Mesendoderm (in vitro differentiated cells): ENCODE results near the gene PYY.

Experiments
- DNase-seq: peaks from one replicate; pipeline ENCODE4 v3.0.0; 2013
- H2AK5ac ChIP-seq: 2 replicates; pipeline ENCODE4 v1.6.1; 2013; ENCODE audit warnings: low read length, inconsistent platforms
- H2BK120ac ChIP-seq: 2 replicates; pipeline ENCODE4 v1.6.1; 2013; ENCODE audit warnings: low read depth, mild to moderate bottlenecking, low read length, moderate library complexity, mixed read lengths
- H2BK15ac ChIP-seq: replicated peaks from 2 replicates; pipeline ENCODE4 v1.6.1; 2013; ENCODE audit warnings: low read depth, mild to moderate bottlenecking, moderate library complexity
- H2BK5ac ChIP-seq: 2 replicates; pipeline ENCODE4 v1.6.1; 2013; ENCODE audit warnings: low read length, inconsistent platforms
- H3K18ac ChIP-seq: 2 replicates; pipeline ENCODE4 v1.6.1; 2013; ENCODE audit warnings: mild to moderate bottlenecking, low read length, mixed read lengths
- H3K23ac ChIP-seq: one replicate; pipeline ENCODE4 v1.6.1; 2013; ENCODE audit warnings: low read length
- H3K27ac ChIP-seq: 2 replicates; pipeline ENCODE4 v1.5.1; 2013; ENCODE audit warnings: low read depth, mild to moderate bottlenecking, inconsistent platforms, low read length, moderate library complexity
- H3K27me3 ChIP-seq: 2 replicates; pipeline ENCODE4 v1.6.1; 2013; ENCODE audit warnings: low read length, control low read depth, mild to moderate bottlenecking, inconsistent platforms; ENCODE audit not compliant: insufficient read depth, poor library complexity
- H3K36me3 ChIP-seq: 2 replicates; pipeline ENCODE4 v1.6.1; 2013; ENCODE audit warnings: low read length, inconsistent platforms; ENCODE audit not compliant: control insufficient read depth, insufficient read depth
- H3K4ac ChIP-seq: one replicate; pipeline ENCODE4 v1.6.1; 2013; ENCODE audit warnings: low read depth, mild to moderate bottlenecking, low read length, moderate library complexity
- H3K4me1 ChIP-seq: 2 replicates; pipeline ENCODE4 v1.6.1; 2013; ENCODE audit warnings: low read depth, low read length, inconsistent platforms; ENCODE audit not compliant: control insufficient read depth
- H3K4me2 ChIP-seq: 2 replicates; pipeline ENCODE4 v1.6.1; 2013; ENCODE audit warnings: low read length
- H3K4me3 ChIP-seq: 2 replicates; pipeline ENCODE4 v1.5.1; 2013; ENCODE audit warnings: mild to moderate bottlenecking, low read length
- H3K56ac ChIP-seq: one replicate; pipeline ENCODE4 v1.6.1; 2013; ENCODE audit warnings: low read length
- H3K79me1 ChIP-seq: 2 replicates; pipeline ENCODE4 v1.6.1; 2013; ENCODE audit warnings: low read length, inconsistent platforms
- H3K79me2 ChIP-seq: 2 replicates; pipeline ENCODE4 v1.6.1; 2013; ENCODE audit warnings: mild to moderate bottlenecking, low read length; ENCODE audit not compliant: control insufficient read depth, insufficient read depth
- H3K9ac ChIP-seq: 2 replicates; pipeline ENCODE4 v1.6.1; 2013; ENCODE audit warnings: low read length, inconsistent platforms
- H4K5ac ChIP-seq: one replicate; pipeline ENCODE4 v1.6.1; 2013; ENCODE audit warnings: low read length
- H4K8ac ChIP-seq: one replicate; pipeline ENCODE4 v1.6.1; 2013; ENCODE audit warnings: low read depth, mild to moderate bottlenecking, control low read depth, low read length, moderate library complexity
- WGBS: extraction: QIAGEN DNeasy Blood & Tissue Kit; methylation state at CpG from one replicate; pipeline ENCODE4 v1.1.7; 2013; ENCODE audit warnings: low lambda C conversion rate, missing lambda C conversion rate; ENCODE audit not compliant: insufficient coverage; ENCODE audit errors: extremely low coverage; 5-methylcytosine and 5-hydroxymethylcytosine counted together

The PYY gene

DNA sequence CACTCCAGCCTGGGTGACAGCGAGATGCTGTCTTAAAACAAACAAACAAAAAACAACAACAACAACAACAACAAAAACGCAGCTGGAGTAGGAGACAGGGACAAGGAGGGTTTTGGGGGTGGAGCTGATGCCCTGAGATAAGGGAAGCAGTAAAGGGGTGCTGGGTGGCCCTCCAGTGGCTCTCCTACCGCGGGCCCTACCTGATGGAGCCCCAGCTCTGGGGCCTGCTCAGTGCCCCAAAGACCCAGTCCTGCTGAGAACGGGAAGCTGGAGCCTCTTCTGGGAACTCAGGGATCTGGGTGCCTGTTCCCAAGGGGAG is 29.4 kb upstream of the PYY start:
- no peak overlapping the region for H4K5ac ChIP-seq
- no peak overlapping the region for H3K18ac ChIP-seq
- H2BK5ac ChIP-seq, result no peak overlapping the region
- no peak for DNase-seq
- no peak overlapping the region for H3K4ac ChIP-seq
- H4K8ac ChIP-seq, result no peak overlapping the region
- H3K27me3 ChIP-seq, result peaks cover 2% of the 10 kb centered on the region
- H3K27ac ChIP-seq, result no peak overlapping the region
- H3K4me1 ChIP-seq, result no peaks in the 10 kb centered on the region
- no peak overlapping the region for H3K56ac ChIP-seq
- H3K36me3 ChIP-seq, result no peaks in the 10 kb centered on the region
- H2BK120ac ChIP-seq, result no peak overlapping the region
- H2BK15ac ChIP-seq, result no peak overlapping the region
- no peak overlapping the region for H2AK5ac ChIP-seq
- no CpG with 5 or more reads among the region's 5 CpGs for WGBS
- no peak overlapping the region for H3K4me3 ChIP-seq
- H3K4me2 ChIP-seq, result peak overlapping the region; percentile 23
- H3K23ac ChIP-seq, result no peak overlapping the region
- H3K79me1 ChIP-seq, result no peaks in the 10 kb centered on the region
- H3K9ac ChIP-seq, result peak overlapping the region; percentile 20
- no peaks in the 10 kb centered on the region for H3K79me2 ChIP-seq

DNA sequence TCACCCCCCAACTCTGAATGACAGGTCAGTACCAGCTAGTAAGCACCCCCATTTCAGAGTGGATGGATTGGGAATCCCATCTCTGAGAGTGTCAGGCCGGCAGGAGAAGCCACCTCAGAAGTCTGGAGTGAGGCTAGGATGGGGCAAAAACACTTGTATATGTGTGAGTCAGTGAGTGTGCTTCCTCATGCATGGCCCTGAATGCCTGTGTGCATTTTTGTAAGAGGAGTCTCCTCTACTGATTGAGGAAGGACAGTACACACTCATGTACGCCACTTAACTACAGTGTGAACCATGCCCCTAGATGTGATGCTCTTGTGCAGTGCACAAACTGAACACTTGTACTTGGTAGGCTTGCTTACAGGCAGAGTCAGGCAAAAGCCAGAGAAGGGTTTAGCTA is 28.4 kb upstream of the PYY start:
- no CpG with 5 or more reads among the region's 2 CpGs for WGBS
- Histone ChIP-seq H3K9ac (no peak overlapping the region), H3K36me3 (no peaks in the 10 kb centered on the region), H3K79me1 (no peaks in the 10 kb centered on the region), H3K18ac (no peak overlapping the region), H3K27me3 (peaks cover 2% of the 10 kb centered on the region), H3K4me2 (no peak overlapping the region), H3K4me1 (no peaks in the 10 kb centered on the region), H3K56ac (no peak overlapping the region), H3K4me3 (no peak overlapping the region), H3K79me2 (no peaks in the 10 kb centered on the region), H3K23ac (no peak overlapping the region), H2BK15ac (no peak overlapping the region), H4K8ac (no peak overlapping the region), H2AK5ac (no peak overlapping the region), H2BK5ac (no peak overlapping the region), H3K27ac (no peak overlapping the region), H4K5ac (no peak overlapping the region), H3K4ac (no peak overlapping the region), H2BK120ac (no peak overlapping the region)
- no peak for DNase-seq

DNA sequence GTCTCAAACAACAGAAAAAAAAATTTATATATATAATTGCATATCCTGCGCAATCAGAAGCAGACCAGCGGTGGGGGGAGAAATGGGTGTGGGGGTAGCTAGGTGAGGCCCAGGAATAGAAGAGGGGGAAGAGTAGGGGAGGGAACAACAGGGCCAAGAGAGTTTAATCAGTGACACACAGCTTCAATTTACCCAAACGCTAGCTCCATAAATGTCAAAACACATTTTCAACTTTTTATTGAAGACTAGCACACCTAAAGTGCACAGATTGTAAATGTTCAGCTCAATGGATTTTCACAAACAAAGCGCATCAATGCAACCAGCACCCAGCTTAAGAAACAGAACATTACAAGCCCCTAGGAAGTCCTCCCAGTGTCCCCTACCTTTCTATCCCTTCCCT is 25.9 kb upstream of the PYY start:
- no CpG with 5 or more reads among the region's 4 CpGs for WGBS
- Histone ChIP-seq H3K4ac (no peak overlapping the region), H2BK120ac (no peak overlapping the region), H2BK5ac (no peak overlapping the region), H2BK15ac (no peak overlapping the region), H3K79me1 (no peaks in the 10 kb centered on the region), H3K79me2 (no peaks in the 10 kb centered on the region), H3K27ac (no peak overlapping the region), H3K23ac (no peak overlapping the region), H3K9ac (no peak overlapping the region), H4K5ac (no peak overlapping the region), H4K8ac (no peak overlapping the region), H3K18ac (no peak overlapping the region), H3K4me1 (no peaks in the 10 kb centered on the region), H3K36me3 (no peaks in the 10 kb centered on the region), H3K4me2 (no peak overlapping the region), H3K56ac (no peak overlapping the region), H3K4me3 (no peak overlapping the region), H2AK5ac (no peak overlapping the region), H3K27me3 (peaks cover 2% of the 10 kb centered on the region)
- DNase-seq, result no peak

DNA sequence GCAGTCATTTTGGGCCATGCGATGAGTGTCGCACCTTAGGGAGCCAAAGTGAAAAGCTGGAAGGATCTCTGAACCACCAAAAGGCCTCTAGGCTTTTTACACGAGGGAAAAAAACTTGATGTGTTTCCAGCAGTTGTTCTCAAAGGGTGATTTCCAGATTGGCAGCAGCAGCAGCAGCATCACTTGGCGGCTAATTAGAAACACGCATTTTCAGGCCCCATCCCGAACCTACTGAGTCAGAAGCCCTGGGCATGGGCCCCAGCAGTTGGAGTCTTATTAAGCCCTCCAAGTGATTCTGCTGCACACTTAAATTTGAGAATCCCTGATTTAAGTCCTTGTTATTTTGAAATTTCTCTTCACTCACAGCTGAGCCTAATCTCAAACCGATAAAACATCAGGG is 25.3 kb upstream of the PYY start:
- no peak overlapping the region for H4K5ac ChIP-seq
- no peak overlapping the region for H4K8ac ChIP-seq
- H3K4me3 ChIP-seq, result no peak overlapping the region
- H2BK120ac ChIP-seq, result no peak overlapping the region
- H2BK15ac ChIP-seq, result no peak overlapping the region
- H3K4me2 ChIP-seq, result no peak overlapping the region
- no peaks in the 10 kb centered on the region for H3K4me1 ChIP-seq
- H3K23ac ChIP-seq, result no peak overlapping the region
- peaks cover 2% of the 10 kb centered on the region for H3K27me3 ChIP-seq
- no peaks in the 10 kb centered on the region for H3K79me2 ChIP-seq
- H3K9ac ChIP-seq, result no peak overlapping the region
- no peak overlapping the region for H3K18ac ChIP-seq
- H3K4ac ChIP-seq, result no peak overlapping the region
- H3K36me3 ChIP-seq, result no peaks in the 10 kb centered on the region
- no peak overlapping the region for H2AK5ac ChIP-seq
- H2BK5ac ChIP-seq, result no peak overlapping the region
- no peak for DNase-seq
- H3K56ac ChIP-seq, result no peak overlapping the region
- no peak overlapping the region for H3K27ac ChIP-seq
- H3K79me1 ChIP-seq, result no peaks in the 10 kb centered on the region
- no CpG with 5 or more reads among the region's 7 CpGs for WGBS

DNA sequence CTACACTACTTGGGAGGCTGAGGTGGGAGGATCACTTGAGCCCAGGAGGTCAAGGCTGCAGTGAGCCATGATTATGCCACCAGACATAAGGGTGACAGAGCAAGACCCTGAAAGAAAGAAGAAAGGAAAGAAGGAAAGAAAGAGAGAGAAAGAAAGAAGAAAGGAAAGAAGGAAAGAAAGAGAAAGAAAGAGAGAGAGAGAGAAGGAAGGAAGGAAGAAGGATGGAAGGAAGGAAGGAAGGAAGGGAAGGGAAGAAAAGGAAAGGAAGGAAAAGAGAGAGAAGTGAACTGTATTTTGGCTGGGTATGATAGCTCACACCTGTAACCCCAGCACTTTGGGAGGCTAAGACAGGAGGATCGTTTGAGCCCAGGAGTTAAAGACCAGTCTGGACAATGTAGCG is 24.3 kb upstream of the PYY start:
- Histone ChIP-seq H3K4me2 (no peak overlapping the region), H3K18ac (no peak overlapping the region), H3K9ac (no peak overlapping the region), H3K23ac (no peak overlapping the region), H3K79me2 (no peaks in the 10 kb centered on the region), H2BK5ac (no peak overlapping the region), H4K8ac (no peak overlapping the region), H3K27ac (no peak overlapping the region), H2AK5ac (no peak overlapping the region), H3K27me3 (peaks cover under 1% of the 10 kb centered on the region), H4K5ac (no peak overlapping the region), H3K4me1 (no peaks in the 10 kb centered on the region), H3K79me1 (no peaks in the 10 kb centered on the region), H2BK15ac (no peak overlapping the region), H2BK120ac (no peak overlapping the region), H3K36me3 (no peaks in the 10 kb centered on the region), H3K4ac (no peak overlapping the region), H3K56ac (no peak overlapping the region), H3K4me3 (no peak overlapping the region)
- WGBS, result no CpG with 5 or more reads among the region's 2 CpGs
- DNase-seq, result no peak

DNA sequence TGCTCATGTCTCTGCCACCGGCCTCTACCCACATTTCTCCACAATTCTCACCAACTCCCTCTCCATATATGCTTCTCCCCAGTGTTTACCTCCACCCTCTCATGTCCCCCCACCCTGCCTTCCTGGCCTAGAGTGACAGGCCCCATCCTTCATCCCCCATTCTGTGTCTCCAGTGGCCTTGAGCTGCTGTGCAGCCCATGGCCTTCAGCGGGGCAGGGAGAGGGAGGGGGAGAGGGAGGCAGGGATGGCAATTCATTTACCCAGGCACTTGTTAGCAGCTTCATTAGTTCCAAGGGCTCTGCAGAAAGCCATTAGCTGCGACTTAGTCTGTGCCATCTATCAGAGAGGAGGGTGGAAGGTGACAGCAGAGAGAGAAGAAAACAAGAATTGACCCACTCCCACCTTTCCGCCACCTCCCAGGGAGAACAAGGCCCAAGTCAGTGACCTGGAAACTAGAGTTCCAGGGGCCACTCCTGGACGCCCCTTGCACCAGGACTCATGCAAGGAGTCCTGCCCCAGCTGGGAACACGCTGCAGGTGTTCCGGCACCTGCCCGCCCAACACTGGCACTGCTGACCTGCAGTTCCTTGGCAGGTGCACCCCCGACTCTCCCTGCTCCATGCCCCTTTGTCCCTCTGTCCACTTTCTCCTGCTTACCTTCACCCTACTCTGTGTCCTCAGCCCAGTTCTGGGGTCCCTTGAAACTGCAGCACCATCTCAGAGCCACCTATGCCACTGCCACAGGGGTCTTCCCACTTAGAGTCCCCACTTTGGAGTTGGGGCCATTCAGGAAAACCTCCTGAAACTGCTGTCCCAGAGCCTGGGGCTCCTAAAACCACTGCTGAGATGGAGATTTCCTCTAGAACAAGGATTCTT is 23.5 kb upstream of the PYY start:
- no peak overlapping the region for H2BK5ac ChIP-seq
- H3K4me2 ChIP-seq, result no peak overlapping the region
- no peaks in the 10 kb centered on the region for H3K27me3 ChIP-seq
- H3K79me1 ChIP-seq, result no peaks in the 10 kb centered on the region
- DNase-seq, result no peak
- H4K5ac ChIP-seq, result no peak overlapping the region
- H4K8ac ChIP-seq, result no peak overlapping the region
- H3K23ac ChIP-seq, result no peak overlapping the region
- H3K79me2 ChIP-seq, result no peaks in the 10 kb centered on the region
- H2AK5ac ChIP-seq, result no peak overlapping the region
- WGBS, result no CpG with 5 or more reads among the region's 9 CpGs
- no peak overlapping the region for H3K56ac ChIP-seq
- no peak overlapping the region for H2BK15ac ChIP-seq
- H3K4me3 ChIP-seq, result no peak overlapping the region
- H3K36me3 ChIP-seq, result no peaks in the 10 kb centered on the region
- no peak overlapping the region for H3K27ac ChIP-seq
- no peak overlapping the region for H2BK120ac ChIP-seq
- H3K4me1 ChIP-seq, result no peaks in the 10 kb centered on the region
- H3K9ac ChIP-seq, result no peak overlapping the region
- H3K18ac ChIP-seq, result no peak overlapping the region
- H3K4ac ChIP-seq, result no peak overlapping the region
